ENCODE data around the gene DISP3. TPM values are rescaled to one million over a fixed set of nuclear protein-coding genes. Genes with fewer than 3 reads are reported as not detected.
A peak's percentile ranks its signal among the peaks of the same experiment; 100 is the strongest.

The DISP3 gene
- total and polyA plus RNA-seq, 9 of the 15 experiments (the other 6 are each of a cell fraction or from before 2014, with no cell fraction given) = 0.03 to 0.19 (median 0.15) TPM; not detected in 5

- Histone ChIP-seq H3K4me2 (ENCODE audit: insufficient read depth, low read length) (no peak overlapping the region), H3K27ac (ENCODE audit: extremely low read depth, low read depth, low read length) (no peak overlapping the region), H3K9me3 (replicated peaks; ENCODE audit: control insufficient read depth, insufficient read depth, low read depth, low read length) (no peaks in the 10 kb centered on the region), H3K9me1 (ENCODE audit: control insufficient read depth, insufficient read depth, low read length) (peaks cover 6% of the 10 kb centered on the region), H2AFZ (ENCODE audit: low read depth, low read length) (no peak overlapping the region), H3K79me2 (ENCODE audit: control insufficient read depth, insufficient read depth, low read length) (no peaks in the 10 kb centered on the region), H3K27me3 (ENCODE audit: control insufficient read depth in 2 of 2, insufficient read depth in 2 of 2, low read length in 2 of 2) (peaks cover 46 to 94% of the 10 kb centered on the region in 2 experiments; a peak in 4 of 5 replicates), H3K4me1 (replicated peaks in 1 of 2; ENCODE audit: control insufficient read depth in 2 of 2, insufficient read depth in 2 of 2, low read length in 2 of 2) (0 out of 5 replicates have a peak, but pooled peaks cover 0 to 2% of the 10 kb centered on the region in 2 experiments), H3K9ac (ENCODE audit: insufficient read depth in 1 of 2, low read depth in 2 of 2, low read length in 2 of 2) (no peak overlapping the region), H3K4me3 (no peak overlapping the region), H4K20me1 (replicated peaks; ENCODE audit: control insufficient read depth, insufficient read depth, low read length) (peaks cover 11% of the 10 kb centered on the region), H3K36me3 (ENCODE audit: control insufficient read depth, insufficient read depth, low read length) (no peaks in the 10 kb centered on the region)
- under 1% methylated on average over 27 of the region's 27 CpGs for WGBS (ENCODE audit: insufficient coverage, low coverage, missing lambda C conversion rate)
- BruUV-seq (replicated peaks) = no TSS peak
- in situ Hi-C loops (cut with MboI) = no loop called here
- ChIA-PET CTCF (ENCODE audit: low intra/inter-chr PET ratio) (no interaction called here), POLR2A (interaction anchor here (0.6 kb wide), 2 partner anchors 38 to 144 kb away, joined by 3 to 4 read pairs; no protein-coding TSS in a partner anchor)
- ATAC-seq = no peak
- intact Hi-C loops (cut with micrococcal nuclease) = no loop called here
- DNase-seq (ENCODE audit: extremely low read depth in 1 of 4, low spot score in 3 of 4) = no peak
- FAIRE-seq = no peak
- TF ChIP-seq CC2D1A (IDR thresholded peaks at IDR 0.05) (no peak), RBM15 (IDR thresholded peaks at IDR 0.05; ENCODE audit: insufficient read depth, low read length) (no peak), POLR2B (IDR thresholded peaks at IDR 0.05; ENCODE audit: low read depth, partially characterized antibody) (no peak)
These were observed 25.0 kb upstream of the DISP3 start for GRCh38 chr1:11453742-11454491.

DNA sequence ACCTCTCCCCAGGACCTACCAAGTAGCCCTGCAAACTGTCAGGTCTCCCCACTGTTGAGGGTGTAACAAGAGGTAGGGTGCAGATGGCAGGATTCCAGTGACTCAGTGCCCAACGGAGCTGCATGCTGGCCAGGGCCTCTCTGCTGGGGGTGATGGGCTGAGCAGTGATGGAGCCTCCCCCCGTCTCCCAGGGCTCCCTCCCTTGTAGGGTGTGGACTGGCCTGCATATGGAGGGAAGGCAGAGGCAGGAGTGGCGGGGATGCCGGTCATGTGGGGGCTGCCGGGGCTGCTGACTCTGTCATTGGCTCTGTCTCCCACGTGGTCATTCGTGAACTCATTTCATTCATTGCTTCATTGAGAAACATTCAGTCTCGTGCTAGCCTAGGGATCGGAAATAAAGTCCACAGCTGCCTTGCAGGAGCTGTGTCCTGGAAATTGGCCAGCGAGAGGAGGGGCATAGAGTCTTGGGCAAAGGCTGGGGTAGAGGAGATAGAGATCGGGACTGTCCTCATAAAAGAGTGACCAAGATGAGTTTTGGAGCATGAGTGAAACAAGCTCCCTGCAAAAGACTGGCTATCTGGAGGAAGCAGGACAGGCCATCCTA lies 22.9 kb upstream of the DISP3 start:
- intact Hi-C loops (cut with micrococcal nuclease) = no loop called here
- no TSS peak for BruUV-seq (replicated peaks)
- no peak for FAIRE-seq
- Histone ChIP-seq H3K79me2 (ENCODE audit: control insufficient read depth, insufficient read depth, low read length) (no peaks in the 10 kb centered on the region), H2AFZ (ENCODE audit: low read depth, low read length) (no peak overlapping the region), H3K36me3 (ENCODE audit: control insufficient read depth, insufficient read depth, low read length) (no peaks in the 10 kb centered on the region), H4K20me1 (replicated peaks; ENCODE audit: control insufficient read depth, insufficient read depth, low read length) (peaks cover 9% of the 10 kb centered on the region), H3K9me3 (replicated peaks; ENCODE audit: control insufficient read depth, insufficient read depth, low read depth, low read length) (no peaks in the 10 kb centered on the region), H3K9ac (ENCODE audit: insufficient read depth in 1 of 2, low read depth in 2 of 2, low read length in 2 of 2) (no peak overlapping the region), H3K27ac (ENCODE audit: extremely low read depth, low read depth, low read length) (no peak overlapping the region), H3K9me1 (ENCODE audit: control insufficient read depth, insufficient read depth, low read length) (peaks cover 6% of the 10 kb centered on the region), H3K27me3 (ENCODE audit: control insufficient read depth in 2 of 2, insufficient read depth in 2 of 2, low read length in 2 of 2) (peaks cover 44 to 94% of the 10 kb centered on the region in 2 experiments; a peak in 4 of 5 replicates), H3K4me3 (no peak overlapping the region), H3K4me1 (replicated peaks in 1 of 2; ENCODE audit: control insufficient read depth in 2 of 2, insufficient read depth in 2 of 2, low read length in 2 of 2) (no peaks in the 10 kb centered on the region), H3K4me2 (ENCODE audit: insufficient read depth, low read length) (no peak overlapping the region)
- ATAC-seq = peak; percentile 32; the same call in 2 of the 3 replicates
- CTCF ChIA-PET (ENCODE audit: low intra/inter-chr PET ratio) = no interaction called here
- TF ChIP-seq, protein P1, sequence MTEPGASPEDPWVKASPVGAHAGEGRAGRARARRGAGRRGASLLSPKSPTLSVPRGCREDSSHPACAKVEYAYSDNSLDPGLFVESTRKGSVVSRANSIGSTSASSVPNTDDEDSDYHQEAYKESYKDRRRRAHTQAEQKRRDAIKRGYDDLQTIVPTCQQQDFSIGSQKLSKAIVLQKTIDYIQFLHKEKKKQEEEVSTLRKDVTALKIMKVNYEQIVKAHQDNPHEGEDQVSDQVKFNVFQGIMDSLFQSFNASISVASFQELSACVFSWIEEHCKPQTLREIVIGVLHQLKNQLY (CRISPR knock-in tag; conservative IDR thresholded peaks at IDR 0.05) = no peak
- TF ChIP-seq, protein P2, sequence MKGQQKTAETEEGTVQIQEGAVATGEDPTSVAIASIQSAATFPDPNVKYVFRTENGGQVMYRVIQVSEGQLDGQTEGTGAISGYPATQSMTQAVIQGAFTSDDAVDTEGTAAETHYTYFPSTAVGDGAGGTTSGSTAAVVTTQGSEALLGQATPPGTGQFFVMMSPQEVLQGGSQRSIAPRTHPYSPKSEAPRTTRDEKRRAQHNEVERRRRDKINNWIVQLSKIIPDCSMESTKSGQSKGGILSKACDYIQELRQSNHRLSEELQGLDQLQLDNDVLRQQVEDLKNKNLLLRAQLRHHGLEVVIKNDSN (CRISPR knock-in tag; IDR thresholded peaks at IDR 0.05) = peak; percentile 40; the same call in 1 of the 2 replicates
- 0% methylated on average over 11 of the region's 11 CpGs for WGBS (ENCODE audit: insufficient coverage, low coverage, missing lambda C conversion rate)
- POLR2A ChIA-PET = interaction anchor here (0.6 to 1.7 kb wide), 5 partner anchors 11 to 165 kb away, joined by 3 to 4 read pairs (median 3); no protein-coding TSS in a partner anchor
- in situ Hi-C loops (cut with MboI) = no loop called here
- DNase-seq (ENCODE audit: extremely low read depth in 1 of 4, low spot score in 3 of 4) = no peak
